SK-N-MC (cell line): ENCODE data around the gene PDRG1.

Source experiments
- EZH2 ChIP-seq: fragments of 200-600 bp; sonication (generic); IDR thresholded peaks from one replicate; pipeline ENCODE4 v1.6.1; 2017; ENCODE audit warnings: antibody characterized with exemption
- FOXP2 ChIP-seq: optimal IDR thresholded peaks from 2 replicates; pipeline ENCODE3; 2011; ENCODE audit warnings: mild to moderate bottlenecking, moderate library complexity; ENCODE audit not compliant: insufficient read depth; ENCODE audit errors: extremely low read length, control extremely low read depth
- POLR2AphosphoS5 ChIP-seq: IDR thresholded peaks from 2 replicates; pipeline ENCODE4 v1.6.1; 2012; ENCODE audit warnings: mild to moderate bottlenecking, low read depth, low read length, borderline replicate concordance

GRCh38 chr20:31956556-31957526, 5.0 kb upstream of the PDRG1 start:
- TF ChIP-seq EZH2 (no peak), POLR2AphosphoS5 (no peak), FOXP2 (no peak)
